BJ (cell line): ENCODE results near the gene RECK. TPM values are rescaled to one million over a fixed set of nuclear protein-coding genes. Genes with fewer than 3 reads are reported as not detected.

Source experiments
- CTCF ChIA-PET: fragments of 350-600 bp; formaldehyde crosslinking; extraction: SDS; loops from one replicate; lab custom pipeline; 2021; ENCODE audit warnings: antibody characterized with exemption, inconsistent platforms; lab: Yijun Ruan, JAX
- POLR2A ChIA-PET: fragments of 300-600 bp; sonication (Branson Sonifier 250); formaldehyde crosslinking; extraction: SDS; loops from one replicate; lab custom pipeline; 2021; ENCODE audit warnings: antibody characterized with exemption; lab: Charles Lee
- DNase-seq: peaks from one replicate; pipeline ENCODE4 v3.0.0-alpha.2; 2011; ENCODE audit warnings: low read depth
- H3K27me3 ChIP-seq: 2 replicates; pipeline ENCODE4 v1.6.0; 2011; ENCODE audit warnings: low read length; ENCODE audit not compliant: control insufficient read depth, insufficient read depth
- H3K36me3 ChIP-seq: 2 replicates; pipeline ENCODE4 v1.5.1; 2011; ENCODE audit warnings: low read length; ENCODE audit not compliant: control insufficient read depth, insufficient read depth
- H3K4me3 ChIP-seq: 2 replicates; pipeline ENCODE4 v1.5.1; 2011; ENCODE audit warnings: low read depth, mild to moderate bottlenecking, control low read depth, low read length
- polyA plus RNA-seq: library from polyadenylated mRNA; depleted of rRNA; stranded (reverse); fragments of >200 nt; gene quantifications from 2 replicates; pipeline ENCODE4 v1.2.3, GENCODE V29; 2011
- TF ChIP-seq, protein P1 (sequence below): IDR thresholded peaks from 2 replicates; pipeline ENCODE4 v1.5.1; 2011; ENCODE audit warnings: low read depth, mild to moderate bottlenecking, control low read depth, inconsistent platforms, low read length, moderate library complexity; ENCODE audit not compliant: insufficient read depth

Gene RECK
- polyA plus RNA-seq, 1 experiment, result 59.8 TPM

DNA sequence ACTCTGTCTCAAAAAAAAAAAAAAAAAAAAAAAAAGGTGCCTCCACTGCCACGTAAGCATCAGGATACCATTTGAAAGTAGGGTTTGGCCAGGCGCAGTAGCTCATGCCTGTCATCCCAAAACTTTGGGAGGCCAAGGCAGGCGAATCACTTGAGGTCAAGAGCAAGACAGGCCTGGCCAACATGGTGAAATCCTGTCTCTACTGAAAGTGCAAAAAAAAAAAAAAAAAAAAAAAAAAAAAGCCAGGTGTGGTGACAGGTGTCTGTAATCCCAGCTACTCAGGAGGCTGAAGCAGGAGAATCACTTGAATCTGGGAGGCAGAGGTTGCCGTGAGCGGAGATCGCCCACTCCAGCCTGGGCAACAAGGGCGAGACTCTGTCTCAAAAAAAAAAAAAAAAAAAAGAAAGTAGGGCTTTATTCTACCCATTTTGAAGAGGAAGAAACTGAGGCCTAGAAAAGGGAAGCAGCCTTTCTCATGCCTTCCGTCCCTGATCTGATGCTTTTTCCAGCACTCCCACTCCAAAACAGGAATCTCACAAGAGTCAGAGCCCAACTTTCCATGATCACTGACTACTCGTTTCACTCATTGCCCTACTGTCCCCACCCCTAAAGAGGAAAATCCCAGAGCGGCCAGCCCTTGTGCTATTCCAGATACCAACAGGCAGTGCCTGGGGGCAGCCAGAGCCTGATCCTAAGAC is 116.2 kb downstream of the RECK start:
- Histone ChIP-seq H3K4me3 (no peak overlapping the region), H3K36me3 (no peaks in the 10 kb centered on the region), H3K27me3 (no peaks in the 10 kb centered on the region)
- DNase-seq, result no peak
- TF ChIP-seq, protein P1, sequence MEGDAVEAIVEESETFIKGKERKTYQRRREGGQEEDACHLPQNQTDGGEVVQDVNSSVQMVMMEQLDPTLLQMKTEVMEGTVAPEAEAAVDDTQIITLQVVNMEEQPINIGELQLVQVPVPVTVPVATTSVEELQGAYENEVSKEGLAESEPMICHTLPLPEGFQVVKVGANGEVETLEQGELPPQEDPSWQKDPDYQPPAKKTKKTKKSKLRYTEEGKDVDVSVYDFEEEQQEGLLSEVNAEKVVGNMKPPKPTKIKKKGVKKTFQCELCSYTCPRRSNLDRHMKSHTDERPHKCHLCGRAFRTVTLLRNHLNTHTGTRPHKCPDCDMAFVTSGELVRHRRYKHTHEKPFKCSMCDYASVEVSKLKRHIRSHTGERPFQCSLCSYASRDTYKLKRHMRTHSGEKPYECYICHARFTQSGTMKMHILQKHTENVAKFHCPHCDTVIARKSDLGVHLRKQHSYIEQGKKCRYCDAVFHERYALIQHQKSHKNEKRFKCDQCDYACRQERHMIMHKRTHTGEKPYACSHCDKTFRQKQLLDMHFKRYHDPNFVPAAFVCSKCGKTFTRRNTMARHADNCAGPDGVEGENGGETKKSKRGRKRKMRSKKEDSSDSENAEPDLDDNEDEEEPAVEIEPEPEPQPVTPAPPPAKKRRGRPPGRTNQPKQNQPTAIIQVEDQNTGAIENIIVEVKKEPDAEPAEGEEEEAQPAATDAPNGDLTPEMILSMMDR, result no peak
- POLR2A ChIA-PET, result interaction anchor here (0.6 to 0.7 kb wide), 2 partner anchors 10 to 116 kb away, joined by 3 to 19 read pairs; partner anchors contain the start of gene RECK
- CTCF ChIA-PET, result interaction anchor here (0.6 to 0.9 kb wide), 2 partner anchors 14 to 601 kb away, joined by 3 read pairs; no protein-coding TSS in a partner anchor

DNA sequence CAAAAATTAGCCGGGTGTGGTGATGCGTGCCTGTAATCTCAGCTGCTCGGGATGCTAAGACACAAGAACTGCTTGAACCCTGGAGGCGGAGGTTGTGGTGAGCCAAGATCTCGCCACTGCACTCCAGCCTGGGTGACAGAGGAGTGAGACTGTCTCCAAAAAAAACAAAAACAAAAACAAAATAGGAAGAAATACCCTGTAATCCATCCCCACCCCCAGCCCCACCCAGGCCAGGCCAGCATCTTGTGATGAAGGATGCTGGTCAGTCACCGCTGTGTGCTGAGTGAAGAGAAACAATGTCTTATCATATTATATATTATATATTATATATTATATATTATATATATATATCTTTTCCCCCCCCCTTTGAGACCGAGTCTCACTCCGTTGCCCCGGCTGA is 117.0 kb downstream of the RECK start:
- TF ChIP-seq, protein P1, result no peak
- Histone ChIP-seq H3K4me3 (no peak overlapping the region), H3K27me3 (no peaks in the 10 kb centered on the region), H3K36me3 (no peaks in the 10 kb centered on the region)
- ChIA-PET POLR2A (no interaction called here), CTCF (interaction anchor here (2.2 kb wide), 1 partner anchor 10 kb away, joined by 9 read pairs; no protein-coding TSS in a partner anchor)
- no peak for DNase-seq

DNA sequence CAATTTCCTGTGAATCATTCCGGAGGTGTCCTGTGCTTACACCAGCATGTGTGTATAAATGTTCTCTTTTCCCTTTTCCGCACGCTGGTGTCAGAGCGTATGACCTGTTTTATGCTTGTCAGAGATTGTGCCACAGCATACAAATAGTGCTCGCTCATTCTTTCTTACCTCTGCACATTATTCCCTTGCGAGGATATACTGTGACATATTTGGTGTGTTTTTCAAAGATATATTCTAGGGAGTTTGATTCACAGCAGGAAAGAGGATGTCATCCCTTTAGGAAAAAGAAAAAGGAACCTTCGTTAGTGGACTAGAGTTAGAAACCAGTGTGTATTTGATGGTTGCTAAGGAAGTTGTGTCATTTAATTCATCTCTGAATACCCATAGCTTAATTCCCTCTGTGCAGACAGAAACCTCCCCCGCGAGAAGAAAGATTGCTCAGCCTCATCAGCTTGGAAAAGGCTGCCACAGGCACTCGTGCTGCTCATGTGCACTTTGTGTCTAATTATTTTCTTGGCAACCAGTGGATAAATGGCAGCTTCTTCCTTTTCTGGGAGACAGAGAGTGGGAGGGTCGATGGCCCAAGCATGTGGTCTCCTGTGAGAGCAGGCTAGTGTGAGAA is 117.7 kb downstream of the RECK start:
- DNase-seq, result no peak
- no peaks in the 10 kb centered on the region for H3K27me3 ChIP-seq
- TF ChIP-seq, protein P1, result no peak
- ChIA-PET POLR2A (no interaction called here), CTCF (interaction anchor here (1.2 to 2.2 kb wide), 2 partner anchors 9 to 12 kb away, joined by 9 read pairs; no protein-coding TSS in a partner anchor)
- H3K36me3 ChIP-seq, result no peaks in the 10 kb centered on the region
- H3K4me3 ChIP-seq, result no peak overlapping the region

DNA sequence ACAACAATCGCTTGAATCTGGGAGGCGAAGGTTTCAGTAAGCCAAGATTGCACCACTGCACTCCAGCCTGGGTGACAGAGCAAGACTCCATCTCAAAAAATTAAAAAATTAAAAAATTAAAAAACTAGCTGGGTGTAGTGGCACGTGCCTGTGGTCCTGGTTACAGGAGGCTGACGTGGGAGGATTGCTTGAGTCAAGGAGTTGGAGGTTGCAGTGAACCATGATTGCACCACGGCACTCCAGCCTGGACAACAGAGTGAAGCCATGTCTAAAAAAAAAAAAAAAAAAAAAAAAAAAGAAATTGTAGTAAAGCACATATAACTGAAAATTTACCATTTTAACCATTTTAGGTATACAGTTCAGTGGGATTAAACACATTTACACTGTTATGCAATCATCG is 119.4 kb downstream of the RECK start:
- POLR2A ChIA-PET, result no interaction called here

More for the DNA sequence above, 119.4 kb downstream of the RECK start:
- CTCF ChIA-PET, result interaction anchor here (1.3 kb wide), 1 partner anchor 10 kb away, joined by 4 read pairs; no protein-coding TSS in a partner anchor
- Histone ChIP-seq H3K36me3 (no peaks in the 10 kb centered on the region), H3K4me3 (no peak overlapping the region), H3K27me3 (no peaks in the 10 kb centered on the region)
- DNase-seq, result no peak
- TF ChIP-seq, protein P1, result no peak
